B cell (primary cell): Measurements from ENCODE around the gene LSM12. TPM values are rescaled to one million over a fixed set of nuclear protein-coding genes. Genes with fewer than 3 reads are reported as not detected.

Experiments
- ATAC-seq: fragments of 200-7000 bp; cut with Tn5 transposase; one replicate; pipeline ENCODE4 v1.10.0; 2021; ENCODE audit warnings: low read depth, mild to moderate bottlenecking, moderate number of reproducible peaks, moderate library complexity
- CTCF ChIA-PET: fragments of 350-600 bp; sonication (Branson Sonifier 250); formaldehyde crosslinking; loops from one replicate; lab custom pipeline; 2021; ENCODE audit warnings: antibody characterized with exemption, inconsistent platforms; lab: Charles Lee
- POLR2A ChIA-PET: fragments of 350-600 bp; sonication (Branson Sonifier 250); formaldehyde crosslinking; loops from one replicate; lab custom pipeline; 2021; ENCODE audit warnings: antibody characterized with exemption; lab: Charles Lee
- DNase-seq: peaks from one replicate; pipeline ENCODE4 v3.0.0; 2013
- H2AFZ ChIP-seq: 2 replicates; pipeline ENCODE4 v1.6.1; 2012; ENCODE audit warnings: mild to moderate bottlenecking, low read depth, low read length; ENCODE audit not compliant: insufficient read depth, poor library complexity, severe bottlenecking
- H3K27ac ChIP-seq, 2 donors: 1 replicate in 1 of 2; 2 replicates in 1 of 2; pipeline ENCODE4 v1.5.1; 2012 to 2013; ENCODE audit warnings: low read length in 2 of 2, mild to moderate bottlenecking in 2 of 2, moderate library complexity in 1 of 2
- H3K27me3 ChIP-seq, 4 experiments: fragments of 200-600 bp in 1 of 4; sonication (generic) in 1 of 4; replicated peaks in 1 of 4; 1 replicate in 2 of 4; 2 replicates in 2 of 4; pipeline versions ENCODE4 v1.6.1 to v1.7.0; 2013 to 2016; ENCODE audit warnings: low read length in 3 of 4, mild to moderate bottlenecking in 2 of 4, mixed read lengths in 1 of 4, moderate library complexity in 1 of 4; ENCODE audit not compliant: insufficient read depth in 4 of 4, control insufficient read depth in 3 of 4; ENCODE audit errors: control extremely low read depth in 1 of 4
- H3K36me3 ChIP-seq, 2 experiments: replicated peaks in 1 of 2; 1 replicate in 1 of 2; 2 replicates in 1 of 2; pipeline versions ENCODE4 v1.6.1 to v1.7.1; 2013; ENCODE audit warnings: low read length in 1 of 2; ENCODE audit not compliant: insufficient read depth in 2 of 2, control insufficient read depth in 1 of 2; ENCODE audit errors: control extremely low read depth in 1 of 2, extremely low read depth in 1 of 2
- H3K4me1 ChIP-seq, 2 donors: fragments of 200-600 bp in 1 of 2; sonication (generic) in 1 of 2; 1 replicate in 1 of 2; 2 replicates in 1 of 2; pipeline versions ENCODE4 v1.5.1 to v1.6.1; 2013 to 2017; ENCODE audit warnings: low read length in 2 of 2; ENCODE audit not compliant: control insufficient read depth in 2 of 2, insufficient read depth in 2 of 2
- H3K4me2 ChIP-seq: replicated peaks from 2 replicates; pipeline ENCODE3; 2012; ENCODE audit warnings: mild to moderate bottlenecking, low read depth, low read length; ENCODE audit not compliant: poor library complexity, severe bottlenecking
- H3K4me3 ChIP-seq, 5 experiments: fragments of 200-600 bp in 1 of 5; sonication (generic) in 1 of 5; 1 replicate in 3 of 5; 2 replicates in 2 of 5; pipeline versions ENCODE4 v1.5.1 to v1.7.0; 2011 to 2016; ENCODE audit warnings: low read length in 4 of 5, mild to moderate bottlenecking in 4 of 5, low read depth in 2 of 5, control low read depth in 1 of 5, moderate library complexity in 1 of 5; ENCODE audit not compliant: insufficient read depth in 1 of 5; ENCODE audit errors: control extremely low read depth in 1 of 5, extremely low read depth in 1 of 5
- H3K79me2 ChIP-seq: fragments of 200-600 bp; sonication (generic); one replicate; pipeline ENCODE4 v1.6.0; 2016; ENCODE audit warnings: low read length; ENCODE audit not compliant: control insufficient read depth, insufficient read depth
- H3K9ac ChIP-seq: fragments of 200-600 bp; sonication (generic); 2 replicates; pipeline ENCODE4 v1.6.1; 2017; ENCODE audit warnings: mild to moderate bottlenecking, low read length, moderate library complexity
- H3K9me3 ChIP-seq, 3 donors: one replicate each; pipeline versions ENCODE4 v1.6.1 to v1.7.1; 2013; ENCODE audit warnings: low read length in 2 of 3; ENCODE audit not compliant: control insufficient read depth in 2 of 3, insufficient read depth in 1 of 3; ENCODE audit errors: control extremely low read depth in 1 of 3
- H4K20me1 ChIP-seq: 2 replicates; pipeline ENCODE4 v1.6.0; 2012; ENCODE audit warnings: mild to moderate bottlenecking, low read length; ENCODE audit not compliant: insufficient read depth, control insufficient read depth, poor library complexity, severe bottlenecking
- H3K27ac Mint-ChIP-seq: one replicate; pipeline ENCODE4 v1.8.0; 2021; ENCODE audit warnings: mixed read lengths
- H3K27me3 Mint-ChIP-seq: one replicate; pipeline ENCODE4 v1.8.0; 2021; ENCODE audit warnings: mixed read lengths
- H3K4me1 Mint-ChIP-seq: one replicate; pipeline ENCODE4 v1.8.0; 2021; ENCODE audit warnings: mixed read lengths
- H3K4me3 Mint-ChIP-seq: one replicate; pipeline ENCODE4 v1.8.0; 2021; ENCODE audit warnings: mixed read lengths
- H3K9me3 Mint-ChIP-seq: one replicate; pipeline ENCODE4 v1.8.0; 2022; ENCODE audit warnings: mixed read lengths; ENCODE audit not compliant: insufficient read depth
- EZH2 ChIP-seq: IDR thresholded peaks from 2 replicates; pipeline ENCODE4 v1.6.1; 2012; ENCODE audit warnings: borderline replicate concordance, low read depth, mild to moderate bottlenecking, moderate library complexity, low read length; ENCODE audit not compliant: insufficient read depth, poor library complexity, severe bottlenecking
- WGBS: methylation state at CpG from one replicate; pipeline ENCODE4 v1.1.5; 2013; ENCODE audit warnings: missing lambda C conversion rate; ENCODE audit not compliant: insufficient coverage; 5-methylcytosine and 5-hydroxymethylcytosine counted together
- intact Hi-C: fragments of 100-400 bp; cut with micrococcal nuclease; formaldehyde crosslinking; loops from one replicate; pipeline ENCODE4 v1.10.0; 2022
- polyA plus RNA-seq: library from polyadenylated mRNA; depleted of rRNA; stranded (reverse); fragments of >200 nt; gene quantifications from 2 replicates; pipeline ENCODE4 v1.2.3, GENCODE V29; 2012
- total RNA-seq, 2 donors: library from RNA; stranded (reverse); fragments of 120-200 nt in 1 of 2; gene quantifications; 1 replicate in 1 of 2; 2 replicates in 1 of 2; pipeline versions ENCODE4 v1.2.3 to v1.2.4, GENCODE V29; 2013 to 2022
- TF ChIP-seq, protein P1 (sequence below): fragments of 200-600 bp; IDR thresholded peaks from one replicate; pipeline ENCODE4 v1.8.0; 2022; ENCODE audit warnings: antibody characterized with exemption, mild to moderate bottlenecking

The LSM12 gene
- total and polyA plus RNA-seq, 2 donors (not counting 1 experiment from before 2014, with no cell fraction given), result 16.8 to 31.2 TPM

DNA sequence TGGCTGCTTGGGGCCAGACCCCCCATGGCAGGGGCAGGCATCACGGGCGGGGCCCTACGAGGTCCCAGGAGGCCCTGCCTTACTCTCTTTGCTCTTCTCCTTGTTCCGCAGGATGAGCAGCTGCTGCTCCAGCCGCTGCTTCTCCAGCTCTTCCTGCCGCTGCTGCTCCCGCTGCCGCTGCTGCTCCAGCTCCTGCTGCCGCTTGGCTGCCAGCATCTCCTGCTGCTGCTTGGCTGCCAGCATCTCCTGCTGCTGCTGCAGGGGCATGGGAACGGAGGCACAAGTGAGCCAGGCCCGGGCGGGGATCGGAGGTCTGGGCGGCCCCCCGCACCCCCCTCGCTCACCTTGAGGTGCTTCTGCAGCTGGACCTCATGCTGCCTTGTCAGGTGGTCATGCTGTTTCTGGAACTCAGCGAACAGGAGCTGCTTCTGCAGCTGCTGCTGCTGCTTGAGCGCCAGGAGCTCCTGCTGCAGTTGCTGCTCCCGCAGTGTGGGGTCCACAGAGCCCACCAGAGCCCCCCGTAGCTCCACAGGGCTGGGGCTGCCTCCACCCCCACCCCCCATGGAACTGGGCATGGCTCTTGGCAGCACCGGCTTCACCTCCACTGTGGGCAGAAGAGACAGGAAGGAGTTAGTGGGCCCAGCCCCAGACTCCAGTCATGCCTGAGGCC, 26.9 kb upstream of the LSM12 start:
- intact Hi-C loops, result no loop called here
- no peak for ATAC-seq
- H3K4me3 Mint-ChIP-seq, result no peak overlapping the region
- no peak overlapping the region for H3K27ac Mint-ChIP-seq
- no peak for DNase-seq
- Histone ChIP-seq H3K36me3 (peaks cover 0 to 37% of the 10 kb centered on the region in 2 experiments), H3K4me2 (no peak overlapping the region), H3K79me2 (peaks cover 5% of the 10 kb centered on the region), H3K4me3 (no peak overlapping the region), H3K27me3 (no peaks in the 10 kb centered on the region), H3K4me1 (peaks cover 6 to 15% of the 10 kb centered on the region in 2 donors), H2AFZ (no peak overlapping the region), H3K9me3 (no peaks in the 10 kb centered on the region), H4K20me1 (peaks cover 41% of the 10 kb centered on the region), H3K9ac (no peak overlapping the region), H3K27ac (no peak overlapping the region)
- H3K4me1 Mint-ChIP-seq, result peaks cover 14% of the 10 kb centered on the region
- no peaks in the 10 kb centered on the region for H3K9me3 Mint-ChIP-seq
- ChIA-PET CTCF (no interaction called here), POLR2A (no interaction called here)
- TF ChIP-seq, protein P1, sequence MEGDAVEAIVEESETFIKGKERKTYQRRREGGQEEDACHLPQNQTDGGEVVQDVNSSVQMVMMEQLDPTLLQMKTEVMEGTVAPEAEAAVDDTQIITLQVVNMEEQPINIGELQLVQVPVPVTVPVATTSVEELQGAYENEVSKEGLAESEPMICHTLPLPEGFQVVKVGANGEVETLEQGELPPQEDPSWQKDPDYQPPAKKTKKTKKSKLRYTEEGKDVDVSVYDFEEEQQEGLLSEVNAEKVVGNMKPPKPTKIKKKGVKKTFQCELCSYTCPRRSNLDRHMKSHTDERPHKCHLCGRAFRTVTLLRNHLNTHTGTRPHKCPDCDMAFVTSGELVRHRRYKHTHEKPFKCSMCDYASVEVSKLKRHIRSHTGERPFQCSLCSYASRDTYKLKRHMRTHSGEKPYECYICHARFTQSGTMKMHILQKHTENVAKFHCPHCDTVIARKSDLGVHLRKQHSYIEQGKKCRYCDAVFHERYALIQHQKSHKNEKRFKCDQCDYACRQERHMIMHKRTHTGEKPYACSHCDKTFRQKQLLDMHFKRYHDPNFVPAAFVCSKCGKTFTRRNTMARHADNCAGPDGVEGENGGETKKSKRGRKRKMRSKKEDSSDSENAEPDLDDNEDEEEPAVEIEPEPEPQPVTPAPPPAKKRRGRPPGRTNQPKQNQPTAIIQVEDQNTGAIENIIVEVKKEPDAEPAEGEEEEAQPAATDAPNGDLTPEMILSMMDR, result no peak
- 91% methylated on average over 20 of the region's 21 CpGs for WGBS
- H3K27me3 Mint-ChIP-seq, result no peaks in the 10 kb centered on the region

DNA sequence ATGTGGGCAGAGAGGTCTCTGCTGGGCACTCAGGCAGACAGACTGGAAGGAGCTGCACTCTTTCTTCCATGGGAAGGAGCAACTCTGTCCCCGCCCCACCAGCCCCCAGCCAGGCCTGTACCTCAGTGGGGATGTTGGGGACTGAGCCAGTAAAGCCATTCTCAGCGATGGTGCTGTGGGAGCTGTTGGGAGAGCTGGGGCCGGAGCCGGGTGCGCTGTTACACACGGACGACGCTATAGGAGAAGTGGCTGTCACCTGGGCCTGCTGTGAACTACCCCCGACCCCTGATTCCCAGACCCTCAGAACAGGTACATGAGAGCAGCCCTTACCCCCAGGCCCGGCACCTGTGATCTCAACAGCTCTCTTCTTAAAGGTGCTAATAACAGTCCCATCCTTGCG, 25.6 kb upstream of the LSM12 start:
- CTCF ChIA-PET, result no interaction called here

More for the DNA sequence above, 25.6 kb upstream of the LSM12 start:
- H3K4me1 Mint-ChIP-seq, result peaks cover 9% of the 10 kb centered on the region
- no peak for TF ChIP-seq EZH2
- TF ChIP-seq, protein P1, result no peak
- Histone ChIP-seq H3K4me3 (no peak overlapping the region), H3K9ac (no peak overlapping the region), H3K4me1 (peaks cover 6 to 10% of the 10 kb centered on the region in 2 donors), H4K20me1 (peaks cover 29% of the 10 kb centered on the region), H3K27me3 (no peaks in the 10 kb centered on the region), H3K9me3 (no peaks in the 10 kb centered on the region), H3K79me2 (peaks cover 2% of the 10 kb centered on the region), H3K4me2 (no peak overlapping the region), H2AFZ (no peak overlapping the region), H3K36me3 (peaks cover 0 to 46% of the 10 kb centered on the region in 2 experiments), H3K27ac (no peak overlapping the region)
- WGBS, result 97% methylated on average over 11 of the region's 11 CpGs
- no peaks in the 10 kb centered on the region for H3K9me3 Mint-ChIP-seq
- H3K4me3 Mint-ChIP-seq, result no peak overlapping the region
- H3K27ac Mint-ChIP-seq, result no peak overlapping the region
- DNase-seq, result no peak
- ATAC-seq, result no peak
- POLR2A ChIA-PET, result interaction anchor here (0.5 to 0.6 kb wide), 2 partner anchors 9 to 26 kb away, joined by 3 to 5 read pairs; no protein-coding TSS in a partner anchor
- intact Hi-C loops, result no loop called here
- no peaks in the 10 kb centered on the region for H3K27me3 Mint-ChIP-seq
